ENCODE results near the gene GFAP. TPM values are rescaled to one million over a fixed set of nuclear protein-coding genes. Genes with fewer than 3 reads are reported as not detected.
A peak's percentile ranks its signal among the peaks of the same experiment; 100 is the strongest.
"Not testable (repeated sequence)": the region's sequence is repeated elsewhere in the genome, so short reads cannot be mapped to it uniquely, and the experiment has no call there.

Gene GFAP
- total RNA-seq, 1 experiment from 2014 or later, result not detected

DNA sequence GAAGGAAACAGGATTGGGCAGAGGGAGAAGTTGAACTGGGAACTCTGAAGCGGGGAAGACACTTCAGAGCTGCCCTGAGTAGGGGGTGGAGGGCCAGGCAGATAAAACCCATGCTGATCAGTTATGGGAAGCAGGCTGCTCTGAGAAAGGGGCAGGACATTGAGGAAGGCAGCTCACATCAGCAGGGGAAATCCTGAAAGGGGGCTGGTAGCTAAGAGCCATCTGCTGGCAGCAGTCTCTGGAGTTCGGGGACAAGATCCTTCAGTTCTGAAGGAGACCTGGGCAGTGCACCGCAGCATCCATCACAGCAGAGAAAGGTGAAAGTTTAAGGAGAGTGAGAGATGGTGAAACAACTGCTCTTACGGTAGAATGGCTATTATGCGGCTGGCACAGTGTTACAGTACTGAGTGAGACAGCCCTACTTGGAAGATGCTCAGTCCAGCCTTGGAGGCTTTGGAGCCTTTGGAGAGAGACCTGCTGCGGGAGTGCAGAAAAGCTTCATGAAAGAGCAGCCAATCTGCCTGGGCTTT lies 37.7 kb upstream of the GFAP start:
- ChIA-PET POLR2A (ENCODE audit: low non-redundant PET) (no interaction called here), CTCF (no interaction called here)
- Histone ChIP-seq H3K4me3 (ENCODE audit: low read depth, low read length, poor library complexity, severe bottlenecking) (no peak overlapping the region), H3K9me3 (ENCODE audit: low read depth, low read length, poor library complexity, severe bottlenecking) (no peaks in the 10 kb centered on the region), H3K27ac (ENCODE audit: low read depth, low read length, poor library complexity, severe bottlenecking) (no peak overlapping the region), H3K27me3 (replicated peaks; ENCODE audit: insufficient read depth, low read depth, low read length, poor library complexity) (no peaks in the 10 kb centered on the region), H3K36me3 (ENCODE audit: insufficient read depth, low read length, poor library complexity, severe bottlenecking) (no peaks in the 10 kb centered on the region), H3K4me1 (ENCODE audit: insufficient read depth, low read length, poor library complexity, severe bottlenecking) (no peaks in the 10 kb centered on the region)
- TF ChIP-seq EZH2 (IDR thresholded peaks at IDR 0.05; ENCODE audit: borderline replicate concordance, low read depth, low read length, poor library complexity, severe bottlenecking), result no peak
- TF ChIP-seq, protein P1, sequence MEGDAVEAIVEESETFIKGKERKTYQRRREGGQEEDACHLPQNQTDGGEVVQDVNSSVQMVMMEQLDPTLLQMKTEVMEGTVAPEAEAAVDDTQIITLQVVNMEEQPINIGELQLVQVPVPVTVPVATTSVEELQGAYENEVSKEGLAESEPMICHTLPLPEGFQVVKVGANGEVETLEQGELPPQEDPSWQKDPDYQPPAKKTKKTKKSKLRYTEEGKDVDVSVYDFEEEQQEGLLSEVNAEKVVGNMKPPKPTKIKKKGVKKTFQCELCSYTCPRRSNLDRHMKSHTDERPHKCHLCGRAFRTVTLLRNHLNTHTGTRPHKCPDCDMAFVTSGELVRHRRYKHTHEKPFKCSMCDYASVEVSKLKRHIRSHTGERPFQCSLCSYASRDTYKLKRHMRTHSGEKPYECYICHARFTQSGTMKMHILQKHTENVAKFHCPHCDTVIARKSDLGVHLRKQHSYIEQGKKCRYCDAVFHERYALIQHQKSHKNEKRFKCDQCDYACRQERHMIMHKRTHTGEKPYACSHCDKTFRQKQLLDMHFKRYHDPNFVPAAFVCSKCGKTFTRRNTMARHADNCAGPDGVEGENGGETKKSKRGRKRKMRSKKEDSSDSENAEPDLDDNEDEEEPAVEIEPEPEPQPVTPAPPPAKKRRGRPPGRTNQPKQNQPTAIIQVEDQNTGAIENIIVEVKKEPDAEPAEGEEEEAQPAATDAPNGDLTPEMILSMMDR (conservative IDR thresholded peaks at IDR 0.05; ENCODE audit: low read depth, low read length), result no peak
- intact Hi-C loops (cut with micrococcal nuclease; ENCODE audit: unreplicated experiment), result no loop called here
- no TSS peak for BruUV-seq (replicated peaks)
- no peak for DNase-seq (ENCODE audit: low spot score)

DNA sequence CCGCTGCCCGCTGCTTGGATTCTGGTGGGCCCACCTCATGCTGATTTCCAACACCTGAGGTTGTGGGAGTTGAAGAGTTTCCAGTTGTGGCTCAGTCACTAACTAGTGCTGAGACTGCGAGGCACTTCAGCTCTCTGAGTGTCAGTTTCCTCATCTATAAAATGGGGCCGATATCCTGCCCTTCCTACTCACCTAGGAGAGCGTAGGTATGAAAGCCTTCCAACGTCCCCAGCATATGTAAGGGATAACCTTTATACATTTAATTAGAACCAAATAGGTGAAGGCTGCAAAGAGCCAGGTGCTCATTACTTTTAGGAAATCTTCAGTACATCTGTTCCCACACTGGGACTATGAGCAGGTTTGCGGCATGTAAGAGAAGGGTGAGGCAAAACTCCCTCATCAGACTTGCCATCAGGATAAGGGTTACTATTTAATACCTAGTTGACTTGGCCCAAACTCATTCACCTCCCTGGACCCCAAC lies 33.1 kb upstream of the GFAP start:
- no TSS peak for BruUV-seq (replicated peaks)
- H3K36me3 ChIP-seq (ENCODE audit: insufficient read depth, low read length, poor library complexity, severe bottlenecking), result peaks cover 8% of the 10 kb centered on the region
- intact Hi-C loops (cut with micrococcal nuclease; ENCODE audit: unreplicated experiment), result no loop called here
- POLR2A ChIA-PET (ENCODE audit: low non-redundant PET), result no interaction called here
- TF ChIP-seq EZH2 (IDR thresholded peaks at IDR 0.05; ENCODE audit: borderline replicate concordance, low read depth, low read length, poor library complexity, severe bottlenecking), result no peak
- TF ChIP-seq, protein P1 (conservative IDR thresholded peaks at IDR 0.05; ENCODE audit: low read depth, low read length), result no peak
- H3K4me1 ChIP-seq (ENCODE audit: insufficient read depth, low read length, poor library complexity, severe bottlenecking), result no peaks in the 10 kb centered on the region
- CTCF ChIA-PET, result no interaction called here
- DNase-seq (ENCODE audit: low spot score), result no peak
- H3K27ac ChIP-seq (ENCODE audit: low read depth, low read length, poor library complexity, severe bottlenecking), result peak overlapping the region; percentile 82
- H3K4me3 ChIP-seq (ENCODE audit: low read depth, low read length, poor library complexity, severe bottlenecking), result peak overlapping the region; percentile 84
- no peaks in the 10 kb centered on the region for H3K27me3 ChIP-seq (replicated peaks; ENCODE audit: insufficient read depth, low read depth, low read length, poor library complexity)
- no peaks in the 10 kb centered on the region for H3K9me3 ChIP-seq (ENCODE audit: low read depth, low read length, poor library complexity, severe bottlenecking)

DNA sequence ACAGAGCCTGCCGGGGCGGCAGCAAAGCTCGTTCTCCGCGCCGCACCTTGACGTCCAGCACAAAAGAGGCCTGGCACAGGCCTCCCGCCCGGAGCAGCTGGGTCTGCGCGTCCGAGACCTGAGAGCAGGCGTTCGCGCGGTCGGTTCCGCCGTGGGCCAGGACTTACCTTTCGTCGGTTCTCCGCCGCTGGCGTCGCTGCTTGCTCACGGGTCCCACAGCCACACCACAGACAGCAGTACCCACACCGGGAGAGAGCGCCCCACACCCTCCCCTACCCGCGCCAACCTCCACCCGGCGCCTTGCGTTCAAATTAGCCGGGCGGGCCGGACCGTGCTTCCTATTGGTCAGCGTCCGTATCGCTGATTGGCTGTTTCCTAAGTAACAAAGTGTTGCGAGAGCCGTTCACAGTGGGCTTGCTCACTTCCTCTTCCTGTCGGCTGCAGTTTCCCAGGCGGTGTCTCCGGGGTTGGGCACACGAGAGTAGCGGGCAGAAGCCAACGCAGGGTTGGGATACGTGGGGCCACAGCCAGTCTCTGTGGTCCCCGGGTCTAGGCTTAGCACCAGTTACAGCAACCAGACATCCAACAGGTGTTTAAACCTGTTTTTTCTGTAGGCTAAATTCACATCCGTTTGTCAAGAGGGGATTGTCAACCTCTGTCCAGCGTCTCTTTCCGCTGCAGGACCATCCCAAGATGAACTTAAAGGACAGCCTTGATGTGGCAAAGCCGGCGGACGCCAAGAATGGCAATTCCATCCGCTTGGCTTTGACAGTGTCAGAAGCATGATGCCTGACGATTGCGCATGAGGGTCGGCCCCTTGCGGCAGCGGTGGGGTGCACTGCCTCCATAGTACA lies 32.4 kb upstream of the GFAP start, which contains the start of gene KIF18B:
Gene KIF18B, minus strand, starts transcription at position 313 of the 854 bp plus-strand sequence. CDS start 11,429 bp downstream, outside the sequence.
- H3K36me3 ChIP-seq (ENCODE audit: insufficient read depth, low read length, poor library complexity, severe bottlenecking), result peaks cover 10% of the 10 kb centered on the region
- ChIA-PET CTCF (interaction anchor here (0.7 kb wide), 1 partner anchor 73 kb away, joined by 6 read pairs; no protein-coding TSS in a partner anchor), POLR2A (ENCODE audit: low non-redundant PET) (no interaction called here)
- DNase-seq (ENCODE audit: low spot score), result peak; percentile 94
- peak within 1 kb of the TSS; percentile 82 for H3K27ac ChIP-seq (ENCODE audit: low read depth, low read length, poor library complexity, severe bottlenecking)
- no peak for TF ChIP-seq EZH2 (IDR thresholded peaks at IDR 0.05; ENCODE audit: borderline replicate concordance, low read depth, low read length, poor library complexity, severe bottlenecking)
- TF ChIP-seq, protein P1 (conservative IDR thresholded peaks at IDR 0.05; ENCODE audit: low read depth, low read length), result no peak
- H3K4me3 ChIP-seq (ENCODE audit: low read depth, low read length, poor library complexity, severe bottlenecking), result peak within 1 kb of the TSS; percentile 84
- TSS peak; percentile 89 for BruUV-seq (replicated peaks)
- no peaks in the 10 kb centered on the region for H3K9me3 ChIP-seq (ENCODE audit: low read depth, low read length, poor library complexity, severe bottlenecking)
- intact Hi-C loops (cut with micrococcal nuclease; ENCODE audit: unreplicated experiment), result loop anchor here (2.0 kb wide), 1 partner anchor 65 kb away; no protein-coding TSS in a partner anchor
- no peaks in the 10 kb centered on the region for H3K4me1 ChIP-seq (ENCODE audit: insufficient read depth, low read length, poor library complexity, severe bottlenecking)
- H3K27me3 ChIP-seq (replicated peaks; ENCODE audit: insufficient read depth, low read depth, low read length, poor library complexity), result no peaks in the 10 kb centered on the region

DNA sequence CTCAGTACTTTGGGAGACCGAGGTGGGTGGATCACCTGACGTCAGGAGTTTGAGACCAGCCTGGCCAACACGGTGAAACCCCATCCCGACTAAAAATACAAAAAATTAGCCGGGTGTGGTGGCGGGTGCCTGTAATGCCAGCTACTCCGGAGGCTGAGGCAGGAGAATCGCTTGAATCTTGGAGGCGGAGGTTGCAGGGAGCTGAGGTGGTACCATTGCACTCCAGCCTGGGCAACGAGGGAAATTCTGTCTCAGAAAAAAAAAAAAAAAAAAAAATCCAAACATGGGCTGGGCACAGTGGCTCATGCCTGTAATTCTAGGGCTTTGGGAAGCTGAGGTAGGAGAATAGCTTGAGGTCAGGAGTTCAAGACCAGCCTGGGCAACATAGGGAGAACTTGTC lies 30.4 kb upstream of the GFAP start:
- H3K4me1 ChIP-seq (ENCODE audit: insufficient read depth, low read length, poor library complexity, severe bottlenecking); CTCF ChIA-PET; DNase-seq (ENCODE audit: low spot score); H3K9me3 ChIP-seq (ENCODE audit: low read depth, low read length, poor library complexity, severe bottlenecking); BruUV-seq (replicated peaks); H3K27ac ChIP-seq (ENCODE audit: low read depth, low read length, poor library complexity, severe bottlenecking); H3K27me3 ChIP-seq (replicated peaks; ENCODE audit: insufficient read depth, low read depth, low read length, poor library complexity); POLR2A ChIA-PET (ENCODE audit: low non-redundant PET): not testable (repeated sequence)
- peak overlapping the region; percentile 84 for H3K4me3 ChIP-seq (ENCODE audit: low read depth, low read length, poor library complexity, severe bottlenecking)
- H3K36me3 ChIP-seq (ENCODE audit: insufficient read depth, low read length, poor library complexity, severe bottlenecking), result peaks cover 10% of the 10 kb centered on the region
- intact Hi-C loops (cut with micrococcal nuclease; ENCODE audit: unreplicated experiment), result loop anchor here (2.0 kb wide), 1 partner anchor 67 kb away; no protein-coding TSS in a partner anchor
